A172 (cell line): Measurements from ENCODE around the gene FGFR1OP2. TPM values are rescaled to one million over a fixed set of nuclear protein-coding genes. Genes with fewer than 3 reads are reported as not detected.
A peak's percentile ranks its signal among the peaks of the same experiment; 100 is the strongest.
"Not testable (repeated sequence)": the region's sequence is repeated elsewhere in the genome, so short reads cannot be mapped to it uniquely, and the experiment has no call there.

ENCODE experiments used
- DNase-seq: peaks from one replicate; pipeline ENCODE4 v3.0.0-alpha.2; 2015; ENCODE audit warnings: low spot score
- total RNA-seq: library from RNA; depleted of rRNA; stranded (reverse); fragments of >200 nt; shearing (Covaris generic); gene quantifications from 2 replicates; pipeline ENCODE4 v1.2.3, GENCODE V29; 2014; rRNA removed

FGFR1OP2 gene
- 24.9 and 48.4 TPM in 2 replicates for total RNA-seq

- peak; percentile 97 for DNase-seq
Measured at GRCh38 chr12:26937863-26938700, at the start of gene FGFR1OP2, which contains the start of gene INTS13. TSS of gene FGFR1OP2 (plus strand) at chr12:26938470. CDS start at chr12:26954159, 15,689 bp downstream. TSS of gene INTS13 (minus strand) at chr12:26937981. CDS start at chr12:26936803, 1,178 bp downstream.

DNA sequence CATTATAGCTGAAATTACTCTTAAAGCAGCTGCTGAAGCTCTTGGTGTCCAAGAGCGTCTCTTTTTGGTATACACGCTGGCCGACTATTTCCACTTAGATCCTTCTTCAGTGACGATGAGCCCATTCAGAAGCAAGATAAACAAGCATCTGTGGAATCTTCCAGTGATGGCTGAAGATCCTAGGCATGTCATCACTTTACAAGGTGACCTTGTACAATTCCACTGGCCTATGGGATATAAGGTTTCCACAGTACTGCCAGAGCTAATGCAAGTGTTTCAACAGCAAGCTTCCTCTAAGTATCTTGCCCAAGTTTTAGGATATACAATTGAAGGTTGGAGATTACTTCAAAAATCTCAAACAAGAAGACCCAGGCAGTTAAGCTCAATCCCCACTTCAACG is 47.5 kb upstream of the FGFR1OP2 start:
- DNase-seq, result no peak

DNA sequence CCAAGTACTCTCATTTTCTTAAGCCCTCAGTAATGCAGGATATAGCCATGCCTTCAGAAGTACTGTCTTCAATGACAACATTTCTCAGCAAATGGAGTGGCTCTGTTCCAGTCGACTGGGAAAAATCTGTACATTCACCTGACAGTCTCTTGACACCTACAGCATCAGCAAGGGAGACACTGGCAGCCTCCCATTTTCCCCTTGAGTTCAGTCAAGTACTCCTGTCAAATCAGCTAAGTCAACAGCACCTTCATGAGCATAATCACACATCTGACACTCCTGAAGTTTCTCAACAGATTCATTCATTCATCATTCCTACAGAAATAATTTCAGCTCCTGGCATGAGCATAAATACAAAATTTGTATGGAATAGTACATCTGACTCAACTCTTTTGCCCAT is 46.6 kb upstream of the FGFR1OP2 start:
- no peak for DNase-seq

DNA sequence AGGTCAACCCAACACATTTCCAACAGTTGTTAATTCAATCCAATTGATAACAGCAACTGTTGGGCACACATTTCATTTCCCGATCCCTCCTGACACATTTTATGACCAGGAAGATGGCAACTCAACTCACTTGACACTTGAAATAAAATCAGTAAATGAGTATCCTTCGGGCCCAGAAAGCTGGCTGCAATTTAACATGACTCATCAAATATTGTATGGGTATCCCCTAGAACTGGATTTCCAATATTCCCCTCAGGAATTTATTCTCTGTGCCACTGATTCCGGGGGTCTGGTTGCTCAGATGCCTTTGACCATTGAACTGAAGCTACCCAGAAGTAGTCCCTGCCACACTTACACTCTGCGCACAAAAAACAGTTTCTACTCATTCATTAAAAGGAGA is 42.6 kb upstream of the FGFR1OP2 start:
- no peak for DNase-seq

DNA sequence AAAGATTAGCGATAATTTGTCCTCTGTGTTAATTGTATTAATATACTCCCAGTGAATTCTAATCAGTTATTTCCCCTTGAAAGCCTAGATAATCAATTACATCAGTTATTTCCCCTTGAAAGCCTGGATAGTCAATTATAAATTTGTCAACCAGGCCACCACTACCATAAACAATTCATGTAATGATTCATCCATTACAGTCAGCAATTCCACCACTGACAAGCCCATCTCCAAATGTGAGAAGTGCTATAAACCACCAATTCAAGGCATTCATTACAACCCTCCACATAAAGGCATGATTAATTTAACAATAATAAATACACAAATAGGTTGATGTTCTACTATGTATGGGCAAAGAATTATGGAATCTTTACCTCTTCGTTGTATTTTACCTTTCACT is 41.4 kb upstream of the FGFR1OP2 start:
- no peak for DNase-seq

DNA sequence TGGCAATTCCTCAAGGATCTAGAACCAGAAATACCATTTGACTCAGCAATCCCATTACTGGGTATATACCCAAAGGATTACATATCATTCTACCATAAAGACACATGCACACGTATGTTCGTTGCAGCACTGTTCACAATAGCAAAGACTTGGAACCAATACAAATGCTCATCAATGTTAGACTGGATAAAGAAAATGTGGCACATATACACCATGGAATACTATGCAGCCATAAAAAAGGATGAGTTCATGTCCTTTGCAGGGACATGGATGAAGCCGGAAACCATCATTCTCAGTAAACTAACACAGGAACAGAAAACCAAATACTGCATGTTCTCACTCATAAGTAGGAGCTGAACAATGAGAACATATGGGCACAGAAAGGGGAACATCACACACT is 34.9 kb upstream of the FGFR1OP2 start:
- DNase-seq, result not testable (repeated sequence)

DNA sequence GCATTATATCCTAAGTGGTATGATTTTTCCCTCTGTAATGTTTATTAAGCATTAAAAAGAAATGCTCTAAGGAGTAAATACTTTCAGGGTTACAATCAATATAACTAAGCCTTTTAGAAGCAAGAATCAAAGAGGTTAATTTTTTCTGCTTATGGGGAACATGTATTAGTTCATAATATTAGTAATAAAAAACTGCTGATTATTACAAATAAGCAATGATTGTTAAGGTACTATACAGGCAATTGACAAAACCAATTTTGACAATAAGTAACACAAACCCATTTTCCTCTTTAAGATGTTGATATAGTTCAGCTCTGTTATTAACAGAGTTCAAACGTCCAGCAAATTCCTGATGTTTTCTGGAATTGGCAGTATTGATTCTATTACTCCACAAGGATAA is 32.2 kb upstream of the FGFR1OP2 start:
- DNase-seq, result no peak

- no peak for DNase-seq
Measured at GRCh38 chr12:26906704-26907103, 31.6 kb upstream of the FGFR1OP2 start.

DNA sequence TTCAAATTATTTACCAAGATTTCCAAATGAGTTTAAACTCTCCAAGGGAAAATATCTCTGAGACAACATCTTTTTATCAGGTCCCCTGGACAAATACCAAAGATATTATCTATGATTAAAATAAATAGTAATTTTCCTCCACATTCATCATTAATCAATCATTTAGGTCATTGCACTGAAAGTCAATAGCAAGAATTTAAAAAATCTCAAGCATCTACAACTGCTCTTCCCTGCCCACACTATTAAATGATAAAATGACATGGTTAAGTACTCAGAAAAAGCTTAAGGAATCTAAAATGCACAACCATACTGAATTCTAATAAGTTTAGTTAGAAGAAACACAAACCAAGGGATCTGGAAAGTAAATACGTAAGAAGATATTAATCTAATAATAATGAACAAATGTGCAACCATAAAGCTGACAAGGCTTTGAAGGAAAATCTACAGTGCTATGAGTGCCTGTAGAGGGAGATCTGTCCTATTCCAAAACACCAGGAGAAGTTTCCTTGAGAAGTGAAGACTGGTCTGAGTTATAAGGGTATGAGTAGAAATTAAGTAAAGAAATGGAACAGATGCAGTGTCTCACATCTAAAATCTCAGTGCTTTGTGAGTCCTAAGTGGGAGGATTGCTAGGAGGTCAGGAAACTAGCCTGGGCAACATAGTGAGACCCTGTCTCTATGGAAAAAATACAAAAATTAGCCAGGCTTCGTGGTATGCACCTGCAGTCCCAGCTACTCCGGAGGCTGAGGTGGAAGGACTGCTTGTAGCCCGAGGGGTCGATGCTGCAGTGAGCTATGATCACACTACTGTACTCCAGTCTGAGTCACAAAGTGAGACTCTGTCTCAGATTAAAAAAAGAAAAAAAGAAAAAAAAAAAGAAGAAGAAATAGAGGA is 19.7 kb upstream of the FGFR1OP2 start:
- DNase-seq, result no peak

DNA sequence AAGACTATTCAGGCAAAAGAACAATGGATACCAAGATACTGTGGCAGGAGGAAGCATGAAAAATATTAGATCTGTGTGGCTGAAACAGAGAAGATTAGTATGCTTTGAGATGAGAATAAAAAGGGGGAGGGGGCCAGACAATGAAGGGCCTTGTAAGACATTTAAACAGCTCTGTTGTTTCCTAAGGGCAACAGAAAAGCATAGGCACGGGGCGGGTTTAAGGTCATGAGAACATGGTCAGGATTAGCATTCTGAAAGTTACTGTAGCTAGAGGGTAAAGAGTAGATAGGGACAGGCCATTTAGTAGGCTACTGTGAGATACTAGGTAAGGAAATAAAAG is 19.1 kb upstream of the FGFR1OP2 start:
- DNase-seq, result no peak

GRCh38 chr12:26921886-26922285 is 16.4 kb upstream of the FGFR1OP2 start:
- no peak for DNase-seq

DNA sequence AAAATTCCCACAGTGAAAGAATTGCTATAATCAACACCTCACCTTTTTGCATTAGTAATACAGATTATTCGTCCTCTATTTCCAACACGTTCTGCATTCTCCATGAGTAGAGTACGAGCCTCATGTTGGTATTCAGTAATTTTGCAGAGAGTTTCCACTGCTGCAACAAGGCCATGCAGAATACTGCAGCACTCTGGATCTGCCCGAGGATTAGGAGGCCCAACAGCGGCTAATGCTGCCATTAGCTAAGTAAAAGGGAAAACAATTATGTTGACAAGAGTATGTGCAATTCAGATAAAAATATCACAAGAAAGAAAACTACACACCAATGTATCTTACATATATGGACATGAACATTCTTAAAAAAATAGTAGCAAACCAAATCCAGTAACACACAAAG is 9.6 kb upstream of the FGFR1OP2 start:
- no peak for DNase-seq

DNA sequence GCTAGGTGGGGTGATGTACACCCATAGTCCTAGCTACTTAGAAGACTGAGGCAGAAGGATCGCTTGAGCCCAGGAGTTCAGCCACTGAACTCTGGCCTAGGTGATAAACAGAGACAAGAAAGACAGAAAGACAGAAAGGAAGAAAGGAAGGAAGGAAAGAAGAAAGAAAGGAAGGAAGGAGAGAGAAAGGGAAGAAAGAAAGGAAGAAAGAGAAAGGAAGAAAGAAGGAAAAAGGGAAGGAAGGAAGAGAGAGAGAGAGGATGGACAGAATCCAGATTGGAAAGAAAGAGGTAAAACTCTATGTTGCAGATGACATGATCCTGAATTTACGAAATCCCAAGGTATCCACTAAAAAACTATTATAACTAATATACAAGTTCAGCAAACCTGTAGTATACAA is 8.7 kb upstream of the FGFR1OP2 start:
- DNase-seq, result no peak

GRCh38 chr12:26935636-26936378 is 2.5 kb upstream of the FGFR1OP2 start:
- DNase-seq, result no peak

- no peak for DNase-seq
Measured at GRCh38 chr12:26936559-26937442, 1.5 kb upstream of the FGFR1OP2 start.

DNA sequence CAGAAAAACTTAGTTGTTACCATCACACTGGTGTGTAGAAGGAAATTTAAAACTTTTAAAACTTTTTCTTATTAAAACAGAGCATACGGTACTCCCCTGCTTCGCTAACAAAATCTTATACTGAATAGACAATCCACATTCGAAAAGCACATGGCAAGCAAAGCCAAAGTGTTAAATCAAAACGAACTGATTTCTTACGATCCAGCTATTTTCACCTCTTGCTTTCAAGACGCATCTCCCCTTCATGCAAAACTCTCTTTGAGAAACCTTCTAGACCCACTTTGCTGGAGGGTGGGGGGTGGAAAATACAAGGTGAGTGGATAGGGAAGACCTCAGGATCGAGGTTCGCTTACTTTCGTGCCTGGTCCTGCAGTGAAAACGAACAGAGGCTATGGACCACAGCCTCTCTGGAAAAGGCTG is 817 bp upstream of the FGFR1OP2 start:
- DNase-seq, result no peak

GRCh38 chr12:26938701-26939062 is 412 bp downstream of the FGFR1OP2 start:
- DNase-seq, result no peak

DNA sequence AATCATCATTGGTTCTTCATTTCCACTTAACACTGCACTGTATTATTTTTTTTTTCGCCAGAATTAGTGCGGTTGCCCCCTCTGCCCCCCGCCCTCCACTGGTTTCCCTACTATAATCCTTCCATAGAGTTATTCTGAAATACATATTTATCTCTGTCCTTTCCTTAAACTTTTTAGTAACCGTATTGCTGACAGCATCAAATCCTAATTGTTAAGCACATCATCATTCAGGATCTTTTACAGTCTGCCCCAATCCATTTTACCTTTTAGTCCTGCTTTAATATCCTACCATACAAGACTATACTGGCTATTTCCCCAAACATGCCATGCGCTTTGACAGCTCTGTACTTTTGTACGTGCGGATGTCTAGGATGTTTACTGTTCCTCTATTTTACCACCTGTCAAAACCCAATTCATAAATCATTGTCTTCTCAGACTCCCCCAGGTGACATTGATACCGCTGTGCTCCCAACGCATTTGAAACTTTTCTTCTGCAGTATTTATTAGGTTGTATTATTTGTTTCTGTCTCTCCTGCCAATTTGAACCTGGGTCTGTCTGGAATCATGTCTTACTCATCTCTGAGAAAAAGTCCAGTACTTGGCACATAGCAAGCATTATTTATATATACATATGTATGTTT is 1.0 kb downstream of the FGFR1OP2 start:
- DNase-seq, result no peak

GRCh38 chr12:26939953-26940352 is 1.7 kb downstream of the FGFR1OP2 start:
- no peak for DNase-seq

DNA sequence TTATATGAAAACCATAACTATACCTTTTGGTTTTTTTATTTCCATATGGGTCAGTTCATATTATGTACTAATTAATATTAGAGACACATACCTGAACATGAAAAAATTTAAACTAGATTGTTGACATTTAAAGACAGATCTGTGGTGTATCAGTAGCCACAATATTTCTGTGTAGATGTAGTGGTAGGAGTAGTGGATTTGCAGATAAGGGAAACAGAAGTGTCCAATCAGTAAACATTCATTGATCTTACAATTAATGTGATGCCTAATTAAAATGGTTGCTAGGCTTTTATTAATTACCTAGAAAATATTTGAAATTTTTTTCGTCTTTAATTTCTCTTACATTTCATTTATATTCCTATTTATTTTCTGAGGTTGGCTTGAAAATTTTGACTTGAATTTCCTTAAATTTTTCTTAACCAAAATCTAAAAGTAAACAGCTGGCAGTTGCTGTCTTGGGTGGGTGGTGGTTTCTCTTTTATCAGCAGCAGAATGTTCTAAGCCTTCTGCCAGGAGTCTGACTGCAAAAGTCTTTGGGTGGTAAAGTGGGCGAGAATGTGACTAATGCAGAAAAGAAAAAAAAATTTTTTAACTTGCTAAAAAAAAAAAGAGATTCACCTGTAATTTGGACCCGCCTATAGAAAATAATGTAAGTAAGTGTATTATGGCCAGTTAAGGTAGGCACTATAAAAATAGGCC is 2.4 kb downstream of the FGFR1OP2 start:
- no peak for DNase-seq
